Adipose tissue (tissue), 3 donors: Measurements from ENCODE around the gene ADAM10. TPM values are rescaled to one million over a fixed set of nuclear protein-coding genes. Genes with fewer than 3 reads are reported as not detected.
"Not testable (repeated sequence)": the region's sequence is repeated elsewhere in the genome, so short reads cannot be mapped to it uniquely, and the experiment has no call there.

Experiments used
- H3K27ac ChIP-seq: one replicate; pipeline ENCODE4 v1.5.1; 2013; ENCODE audit warnings: low read depth, low read length
- WGBS, 3 donors: extraction: QIAGEN DNeasy Blood & Tissue Kit; methylation state at CpG; one replicate each; pipeline ENCODE4 v1.1.7; 2013; 5-methylcytosine and 5-hydroxymethylcytosine counted together
- polyA plus RNA-seq, 3 donors: library from polyadenylated mRNA; stranded (reverse); fragments of 200-250 nt; gene quantifications; one replicate each; pipeline ENCODE4 v1.2.3, GENCODE V29; 2013
- donor health status: healthy with polysubstance abuse.
- donor health status: Bipolar disorder and iron deficiency.
- donor health status: healthy.

ADAM10 gene
- polyA plus RNA-seq, 3 donors, result 8.3 to 25.6 (median 14.8) TPM

GRCh38 chr15:58639002-58639756 lies 110.3 kb downstream of the ADAM10 start:
- 88 to 97% (median 93%) methylated on average over 2 of the region's 2 CpGs for WGBS, 3 donors
- no peak overlapping the region for H3K27ac ChIP-seq

- H3K27ac ChIP-seq, result no peak overlapping the region
- 90 to 94% (median 91%) methylated on average over 2 of the region's 2 CpGs for WGBS, 3 donors
Measured at GRCh38 chr15:58632789-58633188, 116.7 kb downstream of the ADAM10 start.

GRCh38 chr15:58631319-58631718 lies 118.2 kb downstream of the ADAM10 start:
- WGBS, 3 donors, result 94 to 100% (median 99%) methylated on average over 2 of the region's 2 CpGs
- H3K27ac ChIP-seq, result no peak overlapping the region

GRCh38 chr15:58629625-58630024 lies 119.9 kb downstream of the ADAM10 start:
- no peak overlapping the region for H3K27ac ChIP-seq
- 85 to 98% (median 94%) methylated on average over 6 of the region's 6 CpGs for WGBS, 3 donors

DNA sequence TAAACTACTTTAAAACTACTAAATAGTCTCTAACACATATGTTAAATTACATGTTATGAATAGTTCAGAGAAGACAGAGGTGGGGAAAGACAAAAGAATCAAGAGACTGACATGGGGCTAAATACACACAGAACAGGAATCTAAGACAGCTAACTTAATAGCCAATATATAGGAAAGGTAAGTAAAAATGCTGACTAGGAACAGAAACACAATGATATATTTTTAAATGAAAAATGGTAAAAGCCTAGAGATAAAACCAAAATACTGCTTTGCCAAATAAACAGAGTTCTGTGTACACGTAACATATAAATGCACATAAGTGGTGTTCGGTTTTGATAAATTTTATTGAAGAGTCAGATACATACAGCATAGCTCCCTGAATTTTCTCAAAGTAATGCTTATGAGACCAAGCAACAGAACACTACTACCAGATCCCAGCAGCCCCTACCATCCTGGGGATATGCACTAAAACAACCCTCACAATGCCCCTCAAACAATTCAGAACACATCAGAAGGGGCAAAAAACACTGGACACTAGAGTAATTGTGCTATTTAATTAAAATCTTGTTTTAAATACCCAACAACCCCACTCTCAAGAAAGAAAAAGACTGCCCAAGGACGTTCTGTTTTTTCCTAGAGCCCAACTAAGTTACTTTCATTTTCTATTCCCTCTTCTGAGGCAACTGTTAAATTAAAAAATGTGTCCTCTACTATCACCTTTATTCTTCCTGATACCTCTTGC lies 121.1 kb downstream of the ADAM10 start:
- WGBS, 3 donors, result 40 to 53% (median 47%) methylated on average over 3 of the region's 3 CpGs
- H3K27ac ChIP-seq, result no peak overlapping the region

GRCh38 chr15:58627701-58628100 lies 121.8 kb downstream of the ADAM10 start:
- H3K27ac ChIP-seq, result no peak overlapping the region
- 6 to 12% (median 7%) methylated on average over 1 of the region's 1 CpG for WGBS, 3 donors

DNA sequence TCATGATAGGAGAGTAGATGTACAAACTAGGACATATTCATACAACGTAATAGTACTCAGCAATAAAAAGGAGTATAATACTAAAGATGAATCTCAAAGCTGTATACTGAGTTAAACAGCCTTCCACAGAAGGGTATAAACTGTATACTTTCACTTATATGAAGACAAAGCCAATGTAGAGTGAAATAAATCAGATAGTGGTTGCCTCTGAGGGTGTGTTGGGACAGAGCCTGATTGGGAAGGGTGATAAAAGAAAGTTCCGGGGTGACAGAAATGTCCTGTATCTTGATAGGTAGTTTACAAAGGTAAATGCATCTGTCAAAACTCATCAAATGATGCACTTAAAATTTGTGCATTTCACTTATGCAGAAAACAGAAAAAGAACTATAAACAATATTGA lies 122.5 kb downstream of the ADAM10 start:
- H3K27ac ChIP-seq, result no peak overlapping the region
- WGBS, 3 donors, result 89 to 96% (median 92%) methylated on average over 2 of the region's 2 CpGs

DNA sequence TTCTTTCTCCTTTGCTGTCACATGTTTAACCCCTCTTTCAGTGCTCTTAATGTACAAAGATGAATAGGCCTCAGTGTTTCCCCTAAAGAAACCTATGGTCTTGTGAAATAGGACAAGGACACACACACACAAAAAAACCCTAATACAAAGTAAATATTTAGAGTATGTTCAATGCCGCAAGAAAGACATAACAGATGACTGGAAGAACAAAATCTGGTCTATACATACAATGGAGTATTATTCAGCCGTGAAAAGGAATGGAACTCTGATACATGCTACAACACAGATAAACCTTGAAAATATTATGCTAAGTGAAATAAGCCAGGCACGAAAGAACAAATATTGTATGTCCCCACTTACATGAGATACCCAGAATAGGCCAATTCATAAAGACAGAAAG lies 123.1 kb downstream of the ADAM10 start:
- H3K27ac ChIP-seq, result no peak overlapping the region
- WGBS, 3 donors, result 96 to 99% (median 98%) methylated on average over 3 of the region's 3 CpGs

- no peak overlapping the region for H3K27ac ChIP-seq
- 86 to 91% (median 88%) methylated on average over 3 of the region's 3 CpGs for WGBS, 3 donors
Measured at GRCh38 chr15:58622877-58623276, 126.6 kb downstream of the ADAM10 start.

DNA sequence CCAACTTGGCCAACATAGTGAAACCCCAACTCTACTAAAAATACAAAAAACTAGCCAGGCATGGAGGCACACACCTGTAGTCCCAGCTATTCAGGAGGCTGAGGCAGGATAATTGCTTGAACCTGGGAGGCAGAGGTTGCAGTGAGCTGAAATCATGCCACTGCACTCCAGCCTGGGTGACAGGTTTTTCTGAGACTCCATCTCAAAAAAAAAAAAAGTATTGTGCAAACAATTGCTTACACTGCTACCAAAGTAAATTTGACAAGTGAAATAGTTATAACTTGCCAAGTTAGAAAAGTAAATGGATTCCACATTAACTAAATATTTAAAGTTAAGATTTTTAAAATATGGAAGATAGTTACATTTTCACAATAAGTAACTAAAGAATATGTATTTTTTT lies 129.2 kb downstream of the ADAM10 start:
- not testable (repeated sequence) for H3K27ac ChIP-seq

GRCh38 chr15:58616171-58616570 lies 133.3 kb downstream of the ADAM10 start:
- no peak overlapping the region for H3K27ac ChIP-seq
- WGBS, 3 donors, result 97 to 100% (median 100%) methylated on average over 1 of the region's 1 CpG

DNA sequence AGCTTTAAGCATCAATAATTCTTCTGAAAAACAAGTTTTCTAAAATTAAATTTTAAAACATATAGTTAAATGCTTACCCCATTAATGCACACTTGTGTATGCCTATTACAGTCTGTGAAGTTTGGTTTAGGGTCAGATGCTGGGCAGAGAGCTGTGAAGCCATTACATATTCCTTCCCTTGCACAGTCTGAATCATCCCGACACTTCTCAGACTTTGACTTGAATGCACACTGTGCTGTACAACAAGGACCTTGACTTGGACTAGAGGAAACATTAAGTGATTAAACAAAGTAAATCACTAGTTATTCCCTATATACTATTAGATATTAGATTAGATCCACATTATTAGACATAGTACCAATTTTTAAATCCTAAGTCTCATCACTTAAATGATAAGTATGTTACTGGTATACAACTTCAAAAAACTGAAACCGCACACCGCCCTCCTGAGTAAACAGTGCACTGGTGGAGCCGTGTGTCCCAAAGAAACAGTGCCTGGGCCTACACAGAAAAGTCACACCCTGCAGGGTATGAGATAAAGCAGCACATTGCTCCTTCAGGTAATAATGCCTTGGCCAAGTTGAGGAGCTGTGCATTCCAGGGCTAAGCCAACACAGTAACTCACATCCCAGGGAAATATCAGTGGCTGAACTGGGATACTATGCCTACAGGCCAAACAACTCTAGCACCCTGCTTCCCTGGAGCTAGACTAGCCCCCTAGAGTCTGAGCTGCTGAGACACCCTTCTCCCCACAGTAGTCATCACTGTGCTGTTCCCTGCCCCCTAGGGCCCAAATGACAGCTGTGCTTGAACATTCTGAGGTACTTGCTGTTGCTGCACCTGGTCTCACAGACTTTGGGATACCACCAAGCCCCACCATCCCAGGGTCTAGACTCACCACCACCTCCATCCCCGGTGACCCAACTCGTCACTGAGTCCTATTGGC lies 137.5 kb downstream of the ADAM10 start:
- WGBS, 3 donors, result 86 to 97% (median 90%) methylated on average over 6 of the region's 6 CpGs

GRCh38 chr15:58608711-58609110 lies 140.8 kb downstream of the ADAM10 start:
- WGBS, 3 donors, result 82 to 96% (median 88%) methylated on average over 1 of the region's 1 CpG

More for the DNA sequence above, 137.5 kb downstream of the ADAM10 start:
- H3K27ac ChIP-seq, result no peak overlapping the region

GRCh38 chr15:58608129-58608590 lies 141.3 kb downstream of the ADAM10 start:
- H3K27ac ChIP-seq, result no peak overlapping the region
- 76 to 88% (median 87%) methylated on average over 5 of the region's 5 CpGs for WGBS, 3 donors

More at GRCh38 chr15:58608711-58609110, 140.8 kb downstream of the ADAM10 start:
- no peak overlapping the region for H3K27ac ChIP-seq

- 95 to 97% (median 96%) methylated on average over 4 of the region's 4 CpGs for WGBS, 3 donors
- no peak overlapping the region for H3K27ac ChIP-seq
Measured at GRCh38 chr15:58606577-58607080, 142.9 kb downstream of the ADAM10 start.

GRCh38 chr15:58605931-58606530 lies 143.5 kb downstream of the ADAM10 start:
- no peak overlapping the region for H3K27ac ChIP-seq
- WGBS, 3 donors, result 92 to 97% (median 93%) methylated on average over 3 of the region's 3 CpGs

DNA sequence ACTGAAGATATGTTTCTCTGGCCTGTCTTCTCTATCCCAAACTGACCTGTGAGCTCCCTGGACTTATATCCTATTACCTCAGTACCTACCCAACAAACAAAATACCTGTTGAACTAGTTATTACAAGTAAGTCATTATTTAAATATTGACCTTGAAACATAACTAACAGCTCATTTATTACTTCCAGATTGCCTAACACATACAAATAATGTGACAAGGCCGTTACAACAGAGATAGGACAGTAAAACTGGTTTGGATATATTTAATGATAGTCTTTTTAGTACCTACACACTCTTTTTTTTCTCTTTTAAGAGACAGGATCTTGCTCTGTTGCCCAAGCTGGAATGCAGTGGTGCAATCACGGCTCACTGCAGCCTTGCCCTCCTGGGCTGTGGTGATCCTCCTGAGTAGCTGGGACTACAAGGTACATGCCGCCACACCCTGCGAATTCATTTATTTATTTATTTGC lies 145.0 kb downstream of the ADAM10 start:
- H3K27ac ChIP-seq, result no peak overlapping the region
- WGBS, 3 donors, result 61 to 95% (median 90%) methylated on average over 4 of the region's 4 CpGs

- WGBS, 3 donors, result 82 to 98% (median 94%) methylated on average over 8 of the region's 8 CpGs
- not testable (repeated sequence) for H3K27ac ChIP-seq
Measured at GRCh38 chr15:58603927-58604326, 145.6 kb downstream of the ADAM10 start.
